ENCODE results near the gene EDEM2. TPM values are rescaled to one million over a fixed set of nuclear protein-coding genes. Genes with fewer than 3 reads are reported as not detected.
A peak's percentile ranks its signal among the peaks of the same experiment; 100 is the strongest.
"Not testable (repeated sequence)": the region's sequence is repeated elsewhere in the genome, so short reads cannot be mapped to it uniquely, and the experiment has no call there.

EDEM2 gene
- total RNA-seq, 1 donor from 2014 or later, result 20.5 TPM

- no peak for DNase-seq (ENCODE audit: low spot score)
Observed at GRCh38 chr20:35125753-35126152, 21.4 kb downstream of the EDEM2 start.

GRCh38 chr20:35122756-35123405, 24.3 kb downstream of the EDEM2 start:
- no peak for DNase-seq (ENCODE audit: low spot score)

DNA sequence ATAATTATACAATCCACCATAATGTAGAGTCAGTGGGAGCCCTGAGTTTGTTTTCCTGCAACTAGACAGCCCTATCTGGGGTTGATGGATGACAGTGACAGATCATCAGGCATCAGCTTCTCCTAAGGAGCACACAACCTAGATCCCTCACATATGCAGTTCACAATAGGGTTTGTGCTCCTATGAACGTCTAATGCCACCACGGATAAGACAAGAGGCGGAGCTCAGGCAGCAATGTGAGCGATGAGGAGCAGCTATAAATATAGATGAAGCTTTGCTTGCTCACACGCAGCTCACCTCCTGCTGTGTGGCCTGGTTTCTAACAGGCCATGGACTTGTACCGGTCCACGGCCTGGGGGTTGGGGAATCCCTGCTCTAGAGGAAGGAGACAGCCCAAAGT, 25.9 kb downstream of the EDEM2 start:
- DNase-seq (ENCODE audit: low spot score), result no peak

DNA sequence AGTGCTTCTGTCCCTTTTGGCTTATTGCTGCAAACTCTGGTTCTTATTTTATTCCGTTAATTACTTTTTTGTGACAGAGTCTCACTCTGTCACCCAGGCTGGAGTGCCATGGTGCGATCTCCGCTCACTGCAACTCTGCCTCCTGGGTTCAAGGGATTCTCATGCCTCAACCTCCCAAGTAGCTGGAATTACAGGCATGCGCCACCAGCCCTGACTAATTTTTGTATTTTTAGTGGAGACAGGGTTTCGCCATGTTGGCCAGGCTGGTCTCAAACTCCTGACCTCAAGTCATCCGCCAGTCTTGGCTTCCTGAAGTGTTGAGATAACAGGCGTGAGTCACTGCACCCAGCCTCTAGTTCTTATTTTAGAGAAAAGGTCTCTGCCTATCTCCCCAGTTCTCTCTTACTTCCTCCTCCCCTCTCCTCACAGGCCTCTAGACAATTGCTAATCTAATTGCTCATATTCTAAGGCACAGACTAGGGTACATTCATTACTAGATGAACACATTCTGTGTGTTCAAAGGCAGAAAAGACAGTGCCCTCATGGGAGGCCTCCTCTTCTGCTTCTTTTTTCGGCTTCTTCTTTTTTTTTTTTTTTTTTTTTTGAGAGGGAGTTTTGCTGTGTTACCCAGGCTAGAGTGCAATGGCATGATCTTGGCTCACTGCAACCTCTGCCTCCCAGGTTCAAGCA, 27.0 kb downstream of the EDEM2 start:
- no peak for DNase-seq (ENCODE audit: low spot score)

- DNase-seq (ENCODE audit: low spot score), result no peak
Observed at GRCh38 chr20:35117629-35118028, 29.5 kb downstream of the EDEM2 start.

GRCh38 chr20:35117196-35117595, 29.9 kb downstream of the EDEM2 start:
- DNase-seq (ENCODE audit: low spot score), result no peak

DNA sequence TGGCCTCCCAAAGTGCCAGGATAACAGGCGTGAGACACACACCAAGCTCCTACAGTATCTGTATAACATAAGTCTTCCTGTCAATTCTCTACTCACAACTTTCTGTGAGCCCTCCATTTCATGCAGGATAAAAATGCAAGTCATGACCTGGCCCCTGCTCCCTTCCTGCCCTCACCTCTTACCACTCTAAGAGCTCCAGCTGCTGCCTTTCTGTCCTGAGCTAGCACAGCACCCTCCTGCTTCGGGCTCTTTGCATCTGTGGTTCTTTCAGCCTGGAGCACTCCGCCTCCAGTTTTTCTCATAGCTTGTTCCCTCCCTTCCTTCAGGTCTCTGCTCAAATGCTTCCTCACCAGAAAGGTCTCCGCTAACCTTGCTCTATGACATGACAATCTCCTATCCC, 30.9 kb downstream of the EDEM2 start:
- no peak for DNase-seq (ENCODE audit: low spot score)

GRCh38 chr20:35115606-35116005, 31.5 kb downstream of the EDEM2 start:
- DNase-seq (ENCODE audit: low spot score), result no peak

- not testable (repeated sequence) for DNase-seq (ENCODE audit: low spot score)
Observed at GRCh38 chr20:35112276-35112675, 34.9 kb downstream of the EDEM2 start.

DNA sequence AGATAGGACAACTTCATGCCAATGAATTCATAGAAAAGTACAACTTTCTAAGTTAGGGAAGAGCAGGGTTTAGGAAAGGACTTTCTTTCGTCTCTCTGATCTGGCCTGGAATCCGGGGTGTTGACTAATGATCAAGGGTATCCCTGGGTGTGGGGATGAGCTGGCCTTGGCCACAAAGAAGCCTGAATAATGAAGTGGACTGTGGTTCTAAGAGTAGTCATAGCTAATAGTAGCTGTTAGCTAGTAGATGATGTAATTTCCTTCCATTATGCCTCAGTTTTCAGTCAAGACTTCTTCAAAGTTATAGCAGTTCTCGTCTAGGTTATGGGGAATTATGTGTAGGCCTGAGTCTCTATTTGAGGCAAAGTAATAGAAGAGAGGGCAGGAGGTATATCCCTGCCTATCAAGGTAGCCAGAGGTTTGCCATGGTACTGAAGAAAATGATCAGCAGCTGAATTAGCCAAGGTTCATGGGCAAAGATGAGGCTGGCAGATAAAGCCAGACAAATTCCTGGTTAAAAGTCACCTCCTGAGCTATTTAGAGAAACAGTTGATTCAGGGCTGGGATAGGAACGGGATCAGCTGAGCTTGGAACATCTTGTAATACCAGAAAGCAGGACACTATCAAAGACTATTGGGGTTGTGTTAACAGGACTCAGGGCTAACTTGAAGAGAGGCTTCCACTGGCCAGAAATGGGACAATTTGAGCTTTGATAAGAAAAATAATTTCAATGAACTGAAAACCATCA, 35.8 kb downstream of the EDEM2 start:
- DNase-seq (ENCODE audit: low spot score), result no peak

GRCh38 chr20:35108921-35109320, 38.2 kb downstream of the EDEM2 start:
- no peak for DNase-seq (ENCODE audit: low spot score)

- DNase-seq (ENCODE audit: low spot score), result no peak
Observed at GRCh38 chr20:35106827-35107380, 40.2 kb downstream of the EDEM2 start.

DNA sequence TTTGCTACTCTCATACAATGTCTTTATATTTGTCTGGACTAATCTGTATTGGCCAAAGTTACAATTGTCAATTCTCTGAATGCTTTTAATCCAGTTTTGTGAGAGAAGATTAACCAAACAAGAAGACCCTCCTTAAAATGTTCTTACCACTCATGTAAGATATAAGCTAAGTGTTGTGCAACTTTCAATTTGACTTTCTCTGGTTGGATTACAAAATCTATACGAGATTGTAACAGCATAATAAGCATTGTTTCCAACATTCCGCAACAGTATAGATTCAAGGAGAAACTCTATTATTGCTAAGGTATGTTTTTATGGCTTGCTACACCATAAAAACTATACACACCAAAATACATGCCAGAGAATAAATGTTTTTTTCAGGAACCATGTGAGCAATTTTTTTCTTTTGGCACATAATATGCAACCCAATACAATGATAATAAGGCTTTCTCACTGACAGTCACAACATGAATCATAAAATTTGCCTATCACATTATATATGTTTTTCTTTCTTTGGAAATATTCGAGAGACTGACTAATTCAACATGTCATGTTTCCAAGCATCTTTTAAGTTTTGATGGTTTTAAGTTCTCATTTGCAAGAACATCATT, 42.3 kb downstream of the EDEM2 start:
- no peak for DNase-seq (ENCODE audit: low spot score)

DNA sequence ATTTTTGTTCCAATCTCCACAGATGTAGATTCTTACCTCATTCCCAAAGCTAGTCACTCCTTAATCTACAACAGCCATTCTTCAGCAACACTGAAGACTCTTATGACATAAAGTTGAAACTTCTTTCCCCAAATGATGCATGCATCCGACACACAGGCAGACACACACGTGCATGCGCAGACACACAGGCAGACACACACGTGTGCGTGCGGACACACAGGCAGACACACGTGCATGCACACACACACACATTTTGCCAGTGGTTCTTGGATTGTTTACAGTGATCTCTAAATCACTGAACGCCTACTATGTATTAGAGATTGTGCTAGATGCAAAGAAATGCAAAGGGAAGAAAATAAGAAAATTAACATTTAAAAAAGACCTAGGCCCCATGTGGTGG, 45.5 kb downstream of the EDEM2 start:
- no peak for DNase-seq (ENCODE audit: low spot score)

- DNase-seq (ENCODE audit: low spot score), result no peak
Observed at GRCh38 chr20:35093267-35093884, 53.8 kb downstream of the EDEM2 start.

DNA sequence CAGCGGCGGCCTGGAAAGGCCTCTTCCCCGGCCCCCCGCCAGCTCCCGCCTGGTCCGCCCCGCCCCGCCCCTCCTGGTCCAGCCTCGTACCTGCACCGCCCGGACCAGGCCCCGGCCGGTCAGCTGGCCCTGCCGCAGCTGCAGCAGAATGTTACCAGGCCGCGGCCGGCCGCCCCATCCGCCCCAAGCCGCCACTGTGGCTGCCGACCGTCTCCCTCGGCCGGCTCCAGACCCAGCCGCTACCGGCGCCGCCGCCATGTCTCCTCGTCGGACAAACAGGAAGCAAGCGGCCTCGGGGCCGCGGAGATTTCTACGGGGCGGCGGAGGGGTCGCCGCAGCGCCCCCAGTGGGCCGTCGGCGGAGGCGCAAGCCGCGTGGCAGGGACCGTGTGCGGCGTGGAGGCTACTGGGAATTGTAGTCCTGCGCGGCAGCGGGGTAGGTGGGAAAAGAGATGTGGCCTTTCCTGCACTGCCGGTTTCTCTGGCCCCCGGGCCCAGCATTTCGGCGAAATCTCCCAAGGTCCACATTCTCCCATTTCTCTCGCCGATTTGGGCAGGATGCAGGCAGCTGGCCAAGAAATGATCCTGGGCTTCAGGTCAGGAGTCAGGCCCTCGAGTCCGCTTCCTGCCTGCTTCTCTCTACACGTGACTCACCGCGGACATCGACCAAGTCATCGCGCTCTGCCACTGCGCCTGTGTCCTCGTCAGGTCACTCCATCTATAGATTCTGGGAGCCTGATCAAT, 54.4 kb downstream of the EDEM2 start, which contains the start of gene TRPC4AP:
TSS of gene TRPC4AP (minus strand) at position 284 of the 743 bp plus-strand sequence. CDS start at position 258, 26 bp downstream.
- DNase-seq (ENCODE audit: low spot score), result peak; percentile 88

DNA sequence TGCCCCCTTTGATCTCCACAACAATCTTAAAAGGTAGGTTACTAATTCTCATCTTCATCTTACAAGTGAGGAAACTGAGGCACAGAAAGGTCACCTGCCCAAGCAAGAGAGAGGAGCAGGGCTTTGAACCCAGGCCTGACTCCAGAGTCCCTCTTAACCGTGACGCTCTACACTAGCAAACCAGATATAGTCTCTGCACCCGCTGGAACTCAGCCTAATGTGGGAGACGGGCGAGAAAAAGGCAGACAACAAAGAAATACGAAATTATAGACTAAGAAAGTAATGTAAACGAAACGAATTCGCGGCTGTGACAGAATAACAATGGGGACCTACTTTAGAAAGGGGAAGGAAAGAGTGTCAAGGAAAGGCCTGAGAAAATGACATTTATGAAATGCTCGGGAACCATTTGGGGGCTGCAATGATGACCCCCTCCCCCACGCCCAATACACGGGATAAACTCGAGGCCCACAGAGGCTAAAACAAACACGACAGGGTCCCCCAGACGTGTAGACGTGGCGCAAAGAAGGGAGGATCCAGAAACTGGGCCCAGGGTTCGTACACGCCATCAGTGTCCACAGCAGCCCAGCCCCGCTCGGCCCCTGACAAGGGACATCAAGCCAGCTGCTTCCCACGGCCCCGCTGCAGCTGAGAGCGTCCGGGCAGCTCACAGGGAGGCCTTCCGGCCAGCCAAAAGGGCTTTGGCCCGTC, 55.2 kb downstream of the EDEM2 start:
- DNase-seq (ENCODE audit: low spot score), result peak; percentile 52

DNA sequence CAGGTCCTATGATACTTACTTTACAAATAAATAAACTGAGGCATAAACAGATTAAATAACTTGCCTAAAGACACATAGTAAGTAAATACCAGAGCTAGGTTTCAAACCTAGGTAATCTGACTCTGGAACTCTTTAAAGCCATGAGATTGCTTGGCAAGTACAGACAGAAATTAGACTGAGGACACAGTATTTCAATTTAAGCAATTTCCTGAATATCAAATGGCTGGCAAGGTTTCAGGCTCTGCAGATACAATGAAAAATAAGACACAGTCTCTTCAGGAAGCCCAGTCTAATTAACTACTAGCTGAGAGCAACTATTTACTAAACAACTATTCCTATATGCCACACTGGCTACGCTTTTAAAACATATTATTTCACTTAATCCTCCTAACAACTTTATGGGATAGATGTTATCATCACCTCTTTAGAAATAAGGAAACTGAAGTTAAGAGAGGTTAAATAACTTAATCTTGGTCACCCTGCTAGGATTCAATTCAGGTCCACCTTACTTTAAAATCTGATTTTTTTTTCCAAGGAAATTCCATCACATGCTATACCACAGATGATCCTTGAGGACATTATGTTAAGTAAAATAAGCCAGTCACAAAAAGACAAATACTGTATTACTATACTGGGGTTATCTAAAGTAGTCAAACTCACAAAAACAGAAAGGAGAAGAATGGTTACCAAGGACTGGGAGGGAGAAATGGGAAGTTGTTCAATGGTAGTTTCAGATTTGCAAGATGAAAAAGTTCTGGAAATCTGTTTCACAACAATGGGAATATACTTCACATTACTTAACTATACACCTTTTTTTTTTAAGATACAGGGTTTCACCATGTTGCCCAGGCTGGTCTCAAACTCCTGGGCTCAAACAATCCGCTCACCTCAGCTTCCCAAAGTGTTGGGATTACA, 58.6 kb downstream of the EDEM2 start:
- DNase-seq (ENCODE audit: low spot score), result no peak

- DNase-seq (ENCODE audit: low spot score), result no peak
Observed at GRCh38 chr20:35087791-35088190, 59.3 kb downstream of the EDEM2 start.

Measured in ureter (tissue), 1 donor.